Stimulated activated CD8-positive, alpha-beta memory T cell treated with anti-CD3 and anti-CD28 coated beads, Interleukin-15, amount 100 ng/mL, for 1 hour (primary cell): Measurements from ENCODE around the gene MLLT6.

Experiments used
- DNase-seq: peaks from one replicate; pipeline ENCODE4 v3.0.0-alpha.2; 2020; ENCODE audit warnings: low read depth

Gene MLLT6

DNA sequence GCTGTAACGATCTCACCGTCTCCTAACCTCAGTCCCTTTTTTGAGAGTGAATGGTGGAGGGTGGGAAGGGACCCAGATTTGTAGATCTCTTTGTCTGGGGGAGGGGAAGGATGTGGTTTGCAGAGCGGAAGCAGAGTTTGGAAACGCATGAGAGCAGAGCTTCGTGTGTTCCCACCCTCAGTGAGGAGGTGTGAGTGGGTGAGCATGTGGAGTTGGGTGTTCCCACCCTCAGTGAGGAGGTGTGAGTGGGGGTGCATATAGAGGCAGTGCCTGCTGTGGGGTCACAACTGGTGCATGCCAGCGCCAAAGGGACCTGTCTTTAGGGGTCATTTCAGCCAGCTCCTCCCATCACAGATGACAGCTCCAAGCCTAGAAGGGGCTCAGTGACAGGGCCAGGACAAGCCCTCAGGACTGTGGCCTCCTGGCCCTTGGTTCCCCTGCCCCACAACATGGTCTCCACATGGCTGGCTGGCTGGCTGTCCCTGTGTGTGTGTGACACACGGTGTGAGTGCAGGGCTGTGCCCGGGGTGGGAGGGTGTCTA is 23.3 kb downstream of the MLLT6 start:
- DNase-seq = peak; percentile 35

DNA sequence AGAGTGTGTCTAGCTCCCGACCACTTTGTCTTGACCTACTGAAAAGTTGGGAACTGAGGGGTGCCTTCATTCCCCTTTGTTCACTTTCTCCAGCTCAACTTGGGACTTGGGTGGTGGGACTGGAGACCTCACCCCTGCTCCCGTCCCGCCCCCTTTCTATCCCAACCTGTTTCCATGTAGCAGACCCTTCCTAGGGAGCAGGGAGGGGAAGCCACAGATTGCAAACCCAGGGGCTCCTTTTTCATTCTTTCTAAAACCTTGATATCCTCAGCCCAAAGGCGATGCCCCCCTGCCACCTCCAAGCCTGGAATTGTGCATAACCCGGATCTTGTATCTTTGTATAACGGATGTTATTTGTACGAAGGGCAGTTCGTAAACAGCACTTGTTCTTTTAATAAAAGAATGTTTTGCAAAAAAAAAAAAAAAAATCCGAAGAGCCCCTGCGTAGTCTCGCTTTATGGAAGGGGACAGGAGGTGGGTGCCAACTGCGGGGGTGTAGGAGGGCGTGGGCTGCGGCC is 24.4 kb downstream of the MLLT6 start:
- no peak for DNase-seq

DNA sequence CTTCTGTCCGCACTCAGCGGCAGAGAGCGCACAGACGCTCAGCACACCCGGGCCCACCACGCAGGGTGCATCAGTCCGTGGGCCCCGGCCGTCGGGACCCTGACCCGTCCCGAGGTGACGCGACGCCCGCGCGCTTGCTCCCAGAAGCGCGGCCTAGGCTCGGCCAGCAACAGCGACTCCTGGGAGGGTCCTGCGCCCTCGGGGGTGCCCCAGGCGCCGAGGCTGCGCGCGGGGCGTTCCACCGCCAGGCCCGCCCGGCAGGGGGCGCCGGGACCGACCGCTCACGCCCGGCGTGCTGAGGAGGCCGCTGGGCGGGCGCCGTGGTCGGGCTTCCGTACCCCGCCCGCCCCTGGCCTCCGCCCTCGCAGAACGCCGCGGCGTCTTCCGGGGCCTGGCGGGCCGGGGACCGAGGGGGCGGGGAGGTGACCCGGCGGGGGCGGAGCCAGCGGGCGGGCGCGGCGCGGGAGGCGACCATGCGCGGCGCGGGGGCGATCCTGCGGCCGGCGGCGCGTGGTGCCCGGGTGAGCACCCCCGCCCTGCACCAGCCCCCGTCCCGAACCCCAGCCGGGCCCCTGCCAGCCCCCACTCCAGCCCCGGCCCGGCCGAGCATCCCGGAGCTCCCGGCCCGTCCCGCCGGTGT is 24.9 kb downstream of the MLLT6 start, which contains the start of gene CISD3:
Gene CISD3 (plus strand): TSS at position 456 of the 640 bp plus-strand sequence. CDS start 18 bp downstream, at position 474.
- peak; percentile 63 for DNase-seq

DNA sequence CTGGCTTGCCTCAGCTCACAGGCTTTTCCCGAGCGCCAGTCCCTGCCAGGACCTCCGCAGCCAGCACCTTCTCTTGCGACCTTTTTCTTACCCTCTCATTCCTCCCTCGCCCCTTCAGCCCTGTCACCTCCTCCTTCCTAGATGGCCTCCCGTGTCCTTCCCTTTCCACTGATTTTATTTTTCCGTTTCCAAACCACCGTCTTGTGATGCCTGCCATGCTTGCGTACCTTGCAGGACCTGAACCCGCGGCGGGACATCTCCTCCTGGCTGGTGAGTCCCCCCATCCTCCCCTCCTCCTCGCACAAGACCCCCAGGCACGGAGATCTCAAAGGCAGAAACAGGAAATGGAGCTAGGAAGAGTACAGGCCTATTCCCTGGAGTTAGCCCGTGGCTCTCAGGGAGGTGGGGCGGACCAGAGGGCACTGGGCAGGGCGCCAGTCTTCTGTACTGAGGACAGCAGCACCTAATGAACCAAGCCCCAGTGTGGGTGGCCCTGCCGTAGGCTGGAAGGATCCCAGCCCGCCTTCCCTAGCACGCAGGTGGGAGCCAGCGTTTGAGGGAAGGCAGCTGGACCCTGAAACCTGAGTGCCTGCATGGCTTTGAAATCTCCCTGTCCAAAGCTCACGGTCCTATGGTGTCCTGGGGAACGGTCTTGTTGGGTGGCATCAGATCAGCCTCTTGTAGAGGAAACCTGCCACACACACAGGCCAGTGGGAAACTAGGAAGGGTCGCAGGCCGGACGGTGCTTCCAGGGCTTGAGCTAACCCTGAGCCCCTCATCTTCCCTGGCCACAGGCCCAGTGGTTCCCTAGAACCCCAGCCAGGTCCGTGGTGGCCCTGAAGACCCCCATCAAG is 25.7 kb downstream of the MLLT6 start:
- no peak for DNase-seq

DNA sequence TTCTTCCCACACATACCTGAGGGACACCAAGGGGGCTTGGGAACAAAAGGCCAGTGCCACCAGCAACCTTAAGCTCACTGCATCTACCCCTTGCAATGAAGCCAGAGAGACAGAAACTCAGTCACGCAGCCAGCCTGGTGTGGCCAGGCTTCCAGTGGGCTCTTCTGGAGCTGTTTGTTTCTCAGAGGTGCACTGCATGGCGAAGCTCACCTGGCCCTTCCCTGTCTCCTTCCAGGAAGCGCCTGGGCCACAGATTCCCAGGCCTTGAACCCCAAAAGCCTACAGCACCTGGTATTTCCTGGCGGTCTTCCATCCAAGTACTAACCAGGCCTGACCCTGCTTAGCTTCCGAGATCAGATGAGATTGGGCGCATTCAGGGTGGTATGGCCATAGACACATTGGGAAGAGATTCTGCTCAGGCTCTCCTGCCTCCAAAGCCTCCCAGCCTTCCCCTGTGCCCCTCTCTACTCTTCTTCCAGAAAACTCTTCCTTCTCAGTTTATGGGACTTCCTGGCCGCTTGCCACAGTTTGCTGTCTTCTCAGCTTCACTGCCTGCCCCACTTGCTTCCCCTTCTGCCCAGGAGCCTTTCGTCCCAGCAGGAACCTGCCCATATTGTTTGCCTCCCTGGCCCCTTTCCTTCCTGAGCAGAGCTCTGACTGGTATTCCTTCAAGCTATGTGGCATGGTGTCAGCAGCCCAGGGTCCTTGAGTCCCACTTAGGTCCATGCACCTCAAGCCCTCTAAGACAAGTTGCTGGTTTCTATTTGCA is 26.6 kb downstream of the MLLT6 start:
- no peak for DNase-seq

DNA sequence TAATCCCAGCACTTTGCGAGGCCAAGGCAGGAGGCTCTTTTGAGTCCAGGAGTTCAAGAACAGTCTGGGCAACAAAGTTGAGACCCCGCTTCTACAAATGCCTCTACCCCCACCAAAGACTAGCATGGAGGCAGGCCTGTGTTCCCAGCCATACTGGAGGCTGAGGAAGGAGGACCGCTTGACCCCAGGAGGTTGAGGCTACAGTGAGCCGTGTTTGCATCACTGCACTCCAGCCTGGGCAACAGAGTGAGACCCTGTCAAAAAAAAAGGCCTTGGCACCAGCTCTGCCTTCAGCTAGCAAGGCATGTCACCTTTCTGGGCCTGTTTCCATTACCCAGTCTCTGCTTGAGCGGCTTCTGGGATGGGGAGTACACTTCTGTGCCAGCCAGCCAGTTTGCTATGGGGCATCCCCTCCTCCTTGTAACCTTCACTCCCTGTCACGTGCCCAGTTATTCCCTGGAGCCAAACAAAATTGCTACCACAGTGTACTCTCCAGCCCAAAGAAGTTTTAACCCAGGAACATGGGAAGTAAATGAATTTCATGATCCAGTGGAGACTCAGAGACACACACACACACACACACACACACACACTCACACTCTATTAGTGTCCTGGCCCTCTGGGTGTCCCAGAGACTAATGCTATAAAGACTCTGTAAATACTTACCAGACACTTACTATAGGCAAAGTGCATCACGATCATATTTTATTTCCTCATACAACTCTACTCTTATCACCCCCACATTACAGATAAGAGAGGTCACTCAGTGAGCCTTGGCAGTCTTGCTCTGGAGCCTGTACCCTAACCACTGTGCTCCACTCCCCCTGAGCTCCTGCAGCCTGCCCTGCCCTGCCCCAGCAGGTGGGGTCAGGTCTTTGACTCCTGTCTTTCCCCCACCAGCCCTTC is 27.6 kb downstream of the MLLT6 start:
- no peak for DNase-seq

DNA sequence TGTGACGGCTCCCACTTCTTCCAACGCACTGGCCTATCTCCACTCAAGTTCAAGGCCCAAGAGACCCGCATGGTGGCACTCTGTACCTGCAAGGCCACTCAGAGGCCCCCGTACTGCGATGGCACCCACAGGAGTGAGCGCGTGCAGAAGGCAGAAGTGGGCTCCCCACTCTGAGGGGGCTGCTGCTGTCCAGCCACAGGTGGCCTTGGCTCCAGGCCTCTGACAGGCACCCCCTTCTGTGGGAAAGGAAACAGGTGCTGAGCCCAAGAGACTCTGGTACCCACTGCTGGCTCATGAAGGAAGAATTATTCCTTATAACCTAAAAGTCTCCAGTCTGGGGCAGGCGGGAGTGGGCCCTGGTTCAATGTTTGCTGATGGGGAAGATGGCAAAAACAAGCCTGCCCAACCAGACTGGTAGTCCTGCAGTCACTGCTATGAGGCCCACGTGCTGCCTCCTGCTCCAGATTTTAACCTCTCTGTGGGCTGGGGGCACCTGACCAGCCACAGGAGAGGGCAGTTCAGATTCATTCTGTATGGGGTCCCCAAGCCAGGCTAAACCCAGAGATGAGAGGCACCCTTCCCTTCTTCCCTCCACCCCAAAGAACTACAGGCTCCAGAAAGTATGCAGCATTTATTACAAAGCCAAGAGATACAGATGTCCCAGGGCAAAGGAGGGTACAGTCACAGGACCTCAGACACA is 28.4 kb downstream of the MLLT6 start:
- DNase-seq = no peak

DNA sequence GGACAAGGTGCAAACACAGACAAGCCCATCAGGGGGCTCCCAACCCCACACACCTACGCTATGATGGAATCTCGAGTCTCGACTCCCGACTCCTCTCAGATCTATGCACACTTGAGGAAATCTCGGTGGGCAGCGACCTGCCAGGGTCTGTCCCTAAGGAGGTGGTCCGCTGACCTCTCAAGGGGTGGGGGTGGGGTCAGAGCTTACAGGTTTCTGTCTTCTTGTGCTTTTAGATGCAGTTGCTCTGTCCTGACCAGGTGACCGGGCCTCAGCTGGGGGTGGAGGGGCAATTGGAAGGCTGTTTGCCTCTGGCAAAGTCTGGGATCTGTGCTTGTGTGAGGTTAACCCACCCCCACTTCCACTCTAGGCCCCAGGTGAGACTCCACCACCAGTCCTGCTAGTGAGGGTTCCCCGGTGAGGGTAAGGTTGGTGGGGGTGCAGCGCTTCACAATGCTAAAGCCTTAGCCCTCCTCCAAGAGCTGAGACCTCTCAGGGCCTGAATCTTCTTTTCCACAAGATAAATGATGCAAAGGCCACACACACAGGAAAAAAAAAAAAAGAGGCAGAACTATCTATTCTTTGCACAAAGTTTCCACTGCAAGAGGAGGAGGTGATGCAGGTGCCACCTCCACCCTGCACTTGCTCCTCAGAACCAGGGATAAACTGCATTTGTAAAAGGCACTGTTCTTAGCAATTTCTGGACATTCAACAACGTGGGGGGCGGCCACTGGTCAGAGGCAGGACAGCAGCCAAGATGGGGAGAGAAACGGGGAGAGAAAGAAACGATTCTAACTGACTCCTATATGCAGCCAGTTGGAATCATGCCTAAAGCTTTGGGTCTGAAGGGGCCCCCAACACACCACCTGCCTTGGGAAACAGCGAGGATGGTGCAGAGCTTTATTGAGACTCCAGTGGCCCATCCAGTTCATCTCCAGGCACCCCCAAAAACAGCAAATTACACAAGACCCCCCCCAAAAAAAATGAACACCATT is 29.2 kb downstream of the MLLT6 start:
- no peak for DNase-seq

DNA sequence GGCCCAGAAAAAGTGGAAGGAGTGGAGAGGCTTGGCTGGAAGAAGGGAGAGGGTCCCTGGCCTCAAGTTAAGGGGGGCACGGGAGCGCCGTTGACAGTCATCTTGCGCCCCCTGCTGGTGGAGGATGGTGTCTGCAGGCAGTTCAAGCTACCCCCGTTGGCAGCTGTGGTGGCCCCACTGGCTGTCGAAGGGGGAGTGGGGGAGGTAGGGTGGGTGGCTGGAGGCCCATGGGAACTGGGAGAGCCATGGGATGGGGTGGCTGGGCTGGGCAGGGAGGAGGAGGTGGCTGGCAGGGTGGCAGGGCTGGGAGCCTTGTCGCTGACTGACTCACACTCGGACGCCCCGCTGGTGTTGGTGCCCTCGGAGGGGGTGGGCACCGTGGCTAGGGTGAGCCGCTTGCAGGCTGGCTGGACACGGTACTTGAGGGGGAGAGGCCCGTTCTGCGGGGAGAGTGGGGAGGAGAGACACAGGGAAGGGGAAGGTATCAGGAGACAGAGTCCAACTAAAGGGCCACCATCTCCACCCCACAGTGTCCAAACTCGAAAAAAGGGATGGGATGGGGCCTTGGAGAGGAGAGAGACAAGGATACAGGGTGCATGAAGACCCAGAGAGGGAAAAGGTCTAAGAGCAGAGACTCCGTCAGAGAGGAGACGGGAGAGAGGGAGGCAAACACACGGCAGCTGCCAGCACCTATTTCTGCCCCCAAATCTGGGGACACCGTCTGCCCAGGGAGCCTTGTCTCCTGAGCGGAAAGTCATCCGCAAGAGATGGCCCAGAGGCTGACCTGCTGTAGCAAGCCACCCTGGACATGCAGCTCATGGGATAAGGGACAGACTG is 30.3 kb downstream of the MLLT6 start:
- DNase-seq = peak; percentile 70

DNA sequence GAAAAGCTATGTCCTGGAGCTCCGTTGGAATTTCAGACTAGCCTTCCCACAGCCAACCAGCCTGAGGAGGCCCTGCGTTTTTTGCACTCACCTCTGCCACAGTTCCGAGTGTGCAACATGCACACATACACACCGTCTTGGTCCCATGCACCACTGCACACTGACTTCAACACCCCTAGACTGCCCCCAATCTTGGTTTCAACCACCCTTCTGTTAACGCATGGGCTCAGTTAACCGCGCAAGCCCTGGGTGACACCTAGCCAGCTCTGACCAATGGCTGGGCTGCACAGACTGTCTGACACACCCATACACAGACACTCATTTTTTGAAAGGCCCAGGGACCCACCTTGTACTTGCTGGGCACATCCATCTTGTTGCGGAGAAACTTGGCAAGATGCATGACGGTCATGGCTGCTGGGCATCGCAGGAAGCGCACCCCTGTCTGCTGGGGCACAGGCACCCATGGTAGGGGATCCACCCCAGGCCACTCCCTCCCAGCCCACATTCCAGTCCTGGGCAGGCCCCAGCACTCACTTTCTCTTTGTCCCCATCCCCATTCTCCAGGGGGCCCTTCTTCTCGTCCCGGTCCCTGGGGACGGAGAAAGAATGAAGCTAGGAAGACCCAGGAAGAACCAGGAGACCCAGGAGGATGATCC is 33.1 kb downstream of the MLLT6 start:
- DNase-seq = no peak

DNA sequence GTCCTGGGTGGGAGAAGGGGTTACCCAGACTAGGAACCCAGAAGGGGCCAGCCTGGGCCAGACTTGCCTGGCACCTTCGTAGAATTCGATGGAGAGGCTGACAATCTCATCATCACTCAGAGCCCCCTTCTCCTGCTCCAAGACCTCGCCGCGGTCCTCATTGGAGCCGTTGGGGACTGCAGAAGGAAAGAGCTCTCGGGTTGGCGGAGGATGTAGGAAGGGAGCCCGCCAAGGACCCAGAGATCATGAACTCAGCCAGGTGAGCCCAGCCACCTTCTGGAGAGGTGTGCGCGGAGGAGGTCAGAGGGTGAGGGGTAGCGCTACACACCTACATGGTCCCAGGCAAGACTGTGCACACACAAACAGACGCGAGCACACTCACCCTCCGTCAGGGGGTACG is 33.6 kb downstream of the MLLT6 start:
- DNase-seq = no peak

DNA sequence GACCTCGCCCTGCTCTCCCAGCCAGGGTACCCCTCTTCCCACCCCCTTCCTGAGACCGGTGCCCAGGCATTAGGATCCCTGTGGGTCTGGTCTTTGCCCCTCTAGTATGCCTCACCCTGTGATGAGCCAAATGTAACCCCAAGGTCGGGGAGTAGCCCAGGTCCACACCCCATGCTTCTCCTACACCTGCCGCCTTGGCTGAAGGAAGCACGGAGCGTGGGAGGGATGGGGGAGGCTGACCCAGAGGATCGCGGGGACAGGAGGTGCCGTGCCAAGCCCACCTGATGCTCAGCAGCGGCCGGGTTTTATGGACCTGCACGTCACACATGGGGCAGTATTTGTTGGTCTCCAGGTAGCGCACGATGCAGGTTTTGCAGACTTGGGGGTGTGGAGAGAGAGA is 34.2 kb downstream of the MLLT6 start:
- DNase-seq = no peak

DNA sequence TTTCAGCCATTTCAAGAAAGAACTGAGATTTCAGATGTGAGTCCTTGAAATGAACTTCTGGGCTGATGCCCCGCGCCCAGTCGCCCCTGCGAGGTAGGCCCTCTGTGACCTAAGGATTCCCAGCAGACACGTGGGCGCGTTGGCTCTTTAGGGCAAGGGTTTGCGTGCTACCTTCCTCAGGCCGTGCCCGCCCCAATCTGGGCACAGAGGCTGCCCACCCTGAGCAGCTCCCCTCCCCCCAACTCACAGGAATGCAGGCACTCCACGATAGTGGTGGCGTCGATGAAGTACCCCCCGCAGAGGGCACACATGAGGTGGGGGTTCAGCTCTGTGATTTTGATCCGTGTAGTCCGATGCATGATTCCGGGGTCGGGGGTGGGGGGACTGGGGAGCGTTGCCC is 35.0 kb downstream of the MLLT6 start:
- DNase-seq = no peak

DNA sequence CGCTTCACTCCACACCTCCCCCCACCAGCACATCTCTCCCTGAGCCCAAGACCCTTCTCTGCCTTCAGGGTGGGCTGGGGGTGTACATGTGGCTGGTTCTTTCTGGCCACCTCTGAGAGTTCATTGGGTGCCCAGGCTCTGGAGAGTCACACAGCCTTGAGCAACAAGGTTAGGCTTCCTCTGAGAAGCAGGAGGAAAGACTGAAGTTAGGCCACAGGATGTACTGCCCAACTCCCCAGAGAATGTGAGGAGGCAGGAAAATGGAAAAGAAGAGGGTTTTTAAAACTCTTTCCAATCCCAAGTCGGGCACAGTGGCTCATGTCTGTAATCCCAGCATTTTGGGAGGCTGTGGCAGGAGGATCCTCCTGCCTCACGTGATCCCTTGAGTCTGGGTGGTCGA is 35.7 kb downstream of the MLLT6 start:
- no peak for DNase-seq

DNA sequence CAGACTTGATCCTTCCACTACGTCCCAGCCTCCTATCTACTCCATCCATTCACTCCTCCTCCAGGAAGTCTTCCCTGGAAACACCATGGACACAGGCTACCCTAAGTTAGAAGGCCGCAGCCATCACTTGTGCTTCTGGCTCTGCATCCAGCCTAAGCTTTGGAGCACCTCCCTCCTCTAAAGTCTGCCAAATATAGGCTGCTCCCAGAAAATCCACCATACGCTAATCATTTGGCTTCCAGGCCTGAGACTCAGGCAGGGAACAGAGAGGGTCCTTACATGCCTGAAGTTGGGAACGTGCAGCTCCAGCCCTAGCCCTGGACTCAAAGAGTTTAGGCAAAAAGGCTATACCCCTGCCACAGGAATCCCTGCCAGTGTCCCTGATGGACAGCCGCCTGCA is 36.4 kb downstream of the MLLT6 start:
- no peak for DNase-seq

DNA sequence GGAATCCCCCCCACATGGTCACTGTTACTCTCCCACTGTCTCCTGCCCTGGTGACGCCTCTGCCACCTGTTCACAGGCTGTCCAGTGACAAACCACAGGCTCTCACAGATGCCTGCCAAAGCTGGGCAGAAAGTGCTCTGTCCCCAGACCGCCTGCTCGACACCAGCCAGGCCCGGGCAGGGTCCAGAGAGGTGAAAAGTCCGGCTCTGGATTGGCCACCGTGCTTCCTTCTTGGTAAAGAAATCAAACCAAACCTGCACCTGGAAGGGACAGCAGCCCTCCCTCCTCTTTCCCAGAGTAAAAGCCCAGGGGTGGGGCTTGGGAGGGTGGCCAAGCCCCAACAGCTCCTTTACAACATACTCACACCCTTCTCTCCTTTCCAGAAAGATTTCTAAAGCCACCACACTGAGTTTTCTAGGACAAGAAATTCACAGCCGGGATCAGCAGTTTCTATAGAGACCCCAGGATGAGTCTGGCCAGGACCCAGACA is 36.9 kb downstream of the MLLT6 start:
- no peak for DNase-seq

DNA sequence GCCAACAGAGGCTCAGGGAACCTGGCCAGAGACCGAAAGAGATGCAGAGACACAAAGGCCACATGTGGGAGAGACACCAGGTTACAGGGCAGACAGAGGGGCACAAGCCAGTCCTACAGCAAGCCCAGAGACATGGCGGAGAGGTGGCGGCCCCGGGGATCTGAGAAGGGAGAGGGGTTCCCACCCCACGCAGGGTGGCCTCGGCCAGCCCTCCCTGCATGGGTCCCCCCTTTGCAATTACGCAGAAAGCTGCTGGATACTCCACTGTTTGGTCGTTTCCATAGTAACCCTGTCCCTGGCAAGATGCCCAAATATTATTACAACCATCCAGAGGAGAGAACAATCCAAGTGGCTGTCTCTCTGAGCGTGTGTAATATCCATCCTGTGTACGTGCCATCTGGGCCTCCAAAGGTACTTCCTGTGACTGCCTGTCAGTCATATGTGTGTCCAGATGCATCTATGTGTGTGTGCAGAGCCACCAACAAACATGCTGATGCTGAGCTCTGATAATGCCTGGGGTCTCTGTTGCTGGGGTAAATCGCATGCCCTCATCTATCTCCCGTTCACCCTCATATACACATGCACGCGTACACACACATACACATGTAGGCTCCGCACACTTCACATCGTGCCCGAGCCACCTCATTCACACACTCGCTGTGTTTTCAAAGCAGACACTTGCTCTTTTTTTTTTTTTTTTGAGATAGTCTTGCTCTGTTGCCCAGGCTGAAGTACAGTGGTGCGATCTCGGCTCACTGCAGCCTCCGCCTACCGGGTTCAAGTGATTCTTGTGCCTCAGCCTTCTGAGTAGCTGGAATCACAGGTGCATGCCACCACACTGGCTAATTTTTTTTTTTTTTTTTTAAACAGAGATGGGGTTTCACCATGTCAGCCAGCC is 37.6 kb downstream of the MLLT6 start:
- DNase-seq = no peak
